HL-60/S4 (cell line): ENCODE results near the gene FNIP1.
"Not testable (repeated sequence)": the region's sequence is repeated elsewhere in the genome, so short reads cannot be mapped to it uniquely, and the experiment has no call there.

Source experiments
- in situ Hi-C: fragments of 300-500 bp; cut with MboI; formaldehyde crosslinking; loops from 2 replicates; pipeline ENCODE4 v1.14.3; 2022; ENCODE audit warnings: low sequenced_read_pairs

Gene FNIP1

DNA sequence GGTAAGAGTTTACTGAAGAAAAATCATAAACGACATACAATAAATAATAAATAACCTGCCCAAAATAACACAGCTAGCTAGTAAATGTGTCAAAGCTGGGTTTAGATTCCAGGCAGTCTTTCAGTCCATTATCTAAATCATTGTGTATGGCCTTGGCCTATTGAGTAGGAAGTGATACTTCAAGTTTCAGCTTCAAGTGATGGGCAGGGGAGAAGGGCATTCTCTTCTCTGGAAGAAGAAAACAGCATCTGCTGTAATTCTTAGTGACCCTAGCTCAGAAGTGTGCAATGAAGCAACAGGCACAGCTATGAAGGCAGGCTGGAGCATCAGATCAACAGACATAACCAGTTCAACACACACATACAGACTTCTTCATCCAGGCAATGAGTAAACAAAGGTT is 42.5 kb downstream of the FNIP1 start:
- in situ Hi-C loops = no loop called here

GRCh38 chr5:131751506-131751905 is 45.3 kb downstream of the FNIP1 start:
- in situ Hi-C loops = no loop called here

- in situ Hi-C loops = no loop called here
Measured at GRCh38 chr5:131749723-131750470, 46.9 kb downstream of the FNIP1 start.

- in situ Hi-C loops = no loop called here
Measured at GRCh38 chr5:131749138-131749537, 47.7 kb downstream of the FNIP1 start.

DNA sequence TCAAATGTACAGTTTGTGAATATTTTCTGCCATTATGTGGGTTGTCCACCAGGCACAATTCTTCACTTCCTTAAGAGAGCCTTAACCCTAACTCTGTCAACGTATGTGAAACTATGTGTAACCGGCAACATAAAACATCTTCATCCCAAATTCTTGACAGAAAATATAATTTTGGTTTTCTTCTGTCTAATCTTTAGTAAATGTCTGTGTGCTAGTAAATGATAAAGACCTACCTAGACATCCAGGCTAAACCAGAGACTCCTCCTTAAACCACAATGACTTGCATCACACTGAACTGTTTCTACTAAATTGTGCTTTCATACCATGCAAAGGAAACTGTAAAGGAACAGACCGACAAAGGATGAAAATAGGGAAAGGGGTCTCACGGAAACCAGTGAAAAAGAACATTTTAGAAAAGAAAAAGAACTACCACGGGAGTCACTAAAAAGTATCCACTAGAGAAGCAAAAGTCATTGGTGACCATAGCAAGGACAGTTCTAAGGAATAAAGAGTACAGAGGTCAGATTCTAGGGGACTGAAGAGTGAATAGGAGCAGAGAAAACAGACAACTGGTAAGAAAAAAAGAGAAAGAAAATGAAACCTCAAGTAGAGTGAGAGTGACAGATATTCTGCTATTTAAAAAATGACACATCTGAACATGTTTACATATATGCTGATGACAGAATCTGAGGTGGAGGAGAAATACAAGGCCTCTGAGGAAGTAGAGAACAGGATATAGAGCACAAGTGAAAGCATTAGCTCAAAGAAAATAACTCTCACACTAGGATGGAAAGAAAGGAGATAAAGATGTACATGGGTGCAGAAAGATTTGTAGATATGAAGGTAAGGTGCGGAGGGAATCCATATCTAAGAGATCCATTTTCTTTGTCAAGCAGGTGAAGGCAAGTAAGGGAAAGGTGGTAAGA is 49.4 kb downstream of the FNIP1 start:
- in situ Hi-C loops = no loop called here

- in situ Hi-C loops = no loop called here
Measured at GRCh38 chr5:131746423-131746822, 50.4 kb downstream of the FNIP1 start.

DNA sequence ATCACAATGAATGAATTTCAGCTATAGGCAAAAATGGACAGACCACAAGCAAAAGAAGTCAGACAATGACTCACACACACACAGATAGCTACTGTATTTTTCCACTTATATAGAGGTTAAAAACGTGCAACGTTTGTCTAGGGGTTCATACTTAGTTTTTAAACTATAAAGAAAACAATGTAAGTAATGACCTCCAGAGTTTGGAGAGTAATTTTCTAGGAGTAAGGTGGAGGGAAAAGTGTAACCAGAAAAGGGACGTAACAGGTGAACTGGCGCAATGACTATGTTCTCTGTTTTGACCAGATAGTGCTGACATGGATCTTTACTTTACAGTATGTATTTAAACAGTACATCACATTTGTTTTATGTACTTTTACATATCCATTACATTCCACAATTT is 51.1 kb downstream of the FNIP1 start:
- in situ Hi-C loops = no loop called here

DNA sequence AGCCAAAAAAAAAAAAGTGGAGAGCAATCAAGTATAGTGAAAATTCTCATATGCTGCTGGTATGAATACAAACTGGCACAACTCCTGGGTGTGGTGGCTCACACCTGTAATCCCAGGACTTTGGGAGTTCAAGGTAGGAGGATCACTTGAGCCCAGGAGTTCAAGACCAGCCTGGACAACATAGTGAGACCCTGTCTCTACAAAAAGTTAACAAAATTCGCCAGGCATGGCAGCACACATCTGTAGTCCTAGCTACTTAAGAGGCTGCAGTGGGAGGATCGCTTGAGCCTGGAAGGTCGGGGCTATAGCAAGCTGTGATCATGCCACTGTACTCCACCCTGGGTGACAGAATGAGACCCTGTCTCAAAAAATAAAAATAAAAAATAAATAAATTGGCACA is 51.7 kb downstream of the FNIP1 start:
- in situ Hi-C loops = no loop called here

- in situ Hi-C loops = no loop called here
Measured at GRCh38 chr5:131740477-131740876, 56.3 kb downstream of the FNIP1 start.

DNA sequence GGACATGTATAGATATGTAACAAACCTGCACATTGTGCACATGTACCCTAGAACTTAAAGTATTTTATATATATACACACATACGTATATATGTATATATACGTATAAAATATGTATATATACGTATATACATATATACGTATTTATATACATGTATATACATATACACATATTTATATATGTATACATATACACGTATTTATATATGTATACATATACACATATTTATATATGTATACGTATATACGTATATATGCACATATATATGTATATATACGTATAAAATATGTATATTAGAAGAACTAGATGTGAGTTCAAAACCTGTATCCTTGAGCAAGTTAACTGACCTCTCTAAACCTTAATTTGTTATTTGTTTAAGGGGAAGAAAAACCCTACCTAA is 61.4 kb downstream of the FNIP1 start:
- in situ Hi-C loops = no loop called here

GRCh38 chr5:131734939-131735338 is 61.9 kb downstream of the FNIP1 start:
- in situ Hi-C loops = not testable (repeated sequence)

DNA sequence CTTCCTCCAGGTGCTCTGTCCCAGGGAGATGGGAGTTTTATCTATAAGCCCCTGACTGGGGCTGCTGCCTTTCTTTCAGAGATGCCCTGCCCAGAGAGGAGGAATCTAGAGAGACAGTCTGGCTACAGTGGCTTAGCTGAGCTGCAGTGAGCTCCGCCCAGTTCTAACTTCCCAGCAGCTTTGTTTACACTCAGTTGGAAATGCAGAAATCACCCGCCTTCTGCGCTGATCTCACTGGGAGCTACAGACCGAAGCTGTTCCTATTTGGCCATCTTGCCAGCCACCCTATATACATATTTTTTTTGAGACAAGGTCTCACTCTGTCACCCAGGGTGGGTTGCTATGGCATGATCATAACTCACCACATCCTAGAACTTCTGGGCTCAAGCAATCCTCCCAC is 67.5 kb downstream of the FNIP1 start:
- in situ Hi-C loops = not testable (repeated sequence)

DNA sequence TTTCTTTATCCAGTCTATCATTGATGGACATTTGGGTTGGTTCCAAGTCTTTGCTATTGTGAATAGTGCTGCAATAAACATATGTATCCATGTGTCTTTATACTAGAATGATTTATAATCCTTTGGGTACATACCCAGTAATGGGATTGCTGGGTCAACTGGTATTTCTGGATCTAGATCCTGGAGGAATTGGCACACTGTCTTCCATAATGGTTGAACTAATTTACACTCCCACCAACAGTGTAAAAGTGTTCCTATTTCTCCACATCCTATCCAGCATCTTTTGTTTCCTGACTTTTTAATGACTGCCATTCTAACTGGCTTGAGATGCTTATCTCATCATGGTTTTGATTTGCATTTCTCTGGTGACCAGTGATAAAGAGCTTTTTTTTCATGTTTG is 72.7 kb downstream of the FNIP1 start:
- in situ Hi-C loops = not testable (repeated sequence)

DNA sequence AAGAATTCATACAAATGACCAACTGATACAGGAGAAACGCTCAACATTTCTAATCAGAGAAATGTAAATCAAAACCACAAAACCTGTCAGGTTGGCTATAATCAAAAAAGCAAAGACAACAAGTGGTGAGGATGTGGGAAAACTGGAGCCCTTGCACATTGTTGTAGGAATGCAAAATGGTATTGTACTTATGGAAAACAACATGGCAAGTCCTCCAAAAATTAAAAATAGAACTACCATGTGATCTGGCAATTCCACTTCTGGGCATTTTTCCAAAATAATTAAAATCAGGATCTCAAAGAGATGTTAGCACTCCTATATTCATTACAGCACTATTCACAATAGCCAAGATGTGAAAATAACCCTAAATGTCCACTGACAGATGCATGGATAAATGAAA is 76.1 kb downstream of the FNIP1 start:
- in situ Hi-C loops = no loop called here

DNA sequence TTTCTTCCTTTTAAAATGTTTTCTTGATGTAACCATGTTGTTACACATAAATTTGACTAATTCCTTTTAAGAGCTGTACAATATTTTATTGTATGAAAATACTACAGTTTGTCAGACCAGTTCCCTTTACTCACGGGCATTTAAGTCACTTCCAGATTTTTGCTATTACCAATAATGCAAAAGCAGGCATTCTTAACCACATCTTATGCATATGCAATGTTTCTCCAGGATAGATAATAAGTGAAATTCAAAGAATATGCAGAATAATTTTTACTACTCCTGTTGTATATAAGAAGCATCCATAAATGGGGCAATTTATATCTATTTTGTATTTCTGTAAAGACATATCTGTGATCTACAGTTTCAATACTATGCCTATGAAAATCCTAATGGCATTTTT is 77.3 kb downstream of the FNIP1 start:
- in situ Hi-C loops = no loop called here

- in situ Hi-C loops = no loop called here
Measured at GRCh38 chr5:131718487-131719014, 78.3 kb downstream of the FNIP1 start.

DNA sequence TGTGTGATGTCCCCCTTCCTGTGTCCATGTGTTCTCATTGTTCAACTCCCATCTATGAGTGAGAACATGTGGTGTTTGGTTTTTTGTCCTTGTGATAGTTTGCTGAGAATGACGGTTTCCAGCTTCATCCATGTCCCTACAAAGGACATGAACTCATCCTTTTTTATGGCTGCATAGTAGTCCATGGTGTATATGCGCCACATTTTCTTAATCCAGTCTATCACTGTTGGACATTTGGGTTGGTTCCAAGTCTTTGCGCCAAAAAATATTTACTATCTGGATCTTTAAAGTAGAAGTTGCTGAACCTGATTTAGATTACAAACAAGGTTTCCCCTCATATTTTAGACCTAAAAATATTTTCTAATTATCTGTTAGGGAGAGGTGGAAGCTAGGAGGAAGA is 79.7 kb downstream of the FNIP1 start:
- in situ Hi-C loops = not testable (repeated sequence)

GRCh38 chr5:131716650-131717049 is 80.2 kb downstream of the FNIP1 start:
- in situ Hi-C loops = no loop called here

GRCh38 chr5:131710391-131710790 is 86.4 kb downstream of the FNIP1 start:
- in situ Hi-C loops = no loop called here

DNA sequence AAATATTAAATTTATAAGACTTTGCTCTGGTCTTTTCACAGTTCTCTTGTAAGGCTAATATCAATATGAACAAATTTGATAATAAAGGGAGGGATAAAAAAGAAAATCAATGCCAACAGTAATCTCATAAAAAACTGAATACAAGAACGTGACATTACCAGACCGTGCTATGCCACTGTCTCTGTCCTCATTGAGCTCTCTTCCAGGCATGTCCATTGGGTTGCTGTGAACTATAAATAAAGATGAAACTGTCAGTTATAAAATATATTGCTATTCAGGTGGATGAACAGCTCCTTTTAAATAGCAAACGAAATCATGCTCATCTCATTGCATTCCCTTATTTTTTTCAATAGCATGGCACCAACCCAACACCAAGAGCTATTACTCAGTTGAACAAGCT is 87.8 kb downstream of the FNIP1 start:
- in situ Hi-C loops = no loop called here

DNA sequence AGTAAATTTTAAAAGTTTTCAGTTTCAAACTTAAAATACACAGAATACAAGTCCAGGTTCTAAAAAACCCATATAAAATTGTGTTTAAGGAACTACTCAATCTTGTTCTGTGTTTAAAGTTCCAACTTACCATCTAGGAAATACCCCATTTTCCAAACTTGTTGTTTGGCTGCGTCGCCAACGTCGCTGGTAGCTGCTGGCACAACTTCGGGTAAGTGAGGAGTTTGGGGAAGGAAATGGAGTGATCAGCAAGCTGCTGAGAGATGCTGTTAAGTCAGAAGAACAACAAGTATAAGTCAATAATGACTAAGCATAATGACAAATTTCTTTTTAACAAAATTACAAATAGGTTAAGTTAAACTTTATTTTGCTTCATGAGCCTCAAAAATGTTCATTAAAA is 90.5 kb downstream of the FNIP1 start:
- in situ Hi-C loops = no loop called here

DNA sequence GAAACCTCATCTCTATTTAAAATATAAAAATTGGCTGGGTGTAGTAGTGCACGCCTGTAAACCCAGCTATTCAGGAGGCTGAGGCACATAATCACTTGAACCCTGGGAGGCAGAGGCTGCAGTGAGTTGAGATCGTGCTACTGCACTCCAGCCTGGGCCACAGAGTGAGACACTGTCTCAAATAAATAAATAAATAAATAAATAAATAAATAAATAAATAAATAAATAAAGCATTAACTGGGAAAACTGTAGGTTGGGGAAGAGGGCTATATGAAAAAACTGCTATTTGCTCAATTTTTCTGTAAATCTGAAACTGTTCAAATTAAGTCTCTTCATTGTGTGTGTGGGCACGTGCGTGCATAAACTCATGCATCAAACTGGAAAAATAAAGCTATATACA is 101.9 kb downstream of the FNIP1 start:
- in situ Hi-C loops = no loop called here
